Astrocyte (in vitro differentiated cells and primary cell): ENCODE data around the gene SYTL2.

Source experiments
- EZH2 ChIP-seq: IDR thresholded peaks from 2 replicates; pipeline ENCODE4 v1.6.1; 2012; ENCODE audit warnings: mild to moderate bottlenecking, low read length, inconsistent platforms; ENCODE audit not compliant: insufficient read depth
- TF ChIP-seq, protein P1 (sequence below): IDR thresholded peaks from 2 replicates; pipeline ENCODE4 v1.5.1; 2011; ENCODE audit warnings: low read depth, mild to moderate bottlenecking, inconsistent platforms, low read length, moderate library complexity; ENCODE audit not compliant: insufficient read depth

GRCh38 chr11:85768473-85769146, 42.3 kb downstream of the SYTL2 start:
- TF ChIP-seq, protein P1, sequence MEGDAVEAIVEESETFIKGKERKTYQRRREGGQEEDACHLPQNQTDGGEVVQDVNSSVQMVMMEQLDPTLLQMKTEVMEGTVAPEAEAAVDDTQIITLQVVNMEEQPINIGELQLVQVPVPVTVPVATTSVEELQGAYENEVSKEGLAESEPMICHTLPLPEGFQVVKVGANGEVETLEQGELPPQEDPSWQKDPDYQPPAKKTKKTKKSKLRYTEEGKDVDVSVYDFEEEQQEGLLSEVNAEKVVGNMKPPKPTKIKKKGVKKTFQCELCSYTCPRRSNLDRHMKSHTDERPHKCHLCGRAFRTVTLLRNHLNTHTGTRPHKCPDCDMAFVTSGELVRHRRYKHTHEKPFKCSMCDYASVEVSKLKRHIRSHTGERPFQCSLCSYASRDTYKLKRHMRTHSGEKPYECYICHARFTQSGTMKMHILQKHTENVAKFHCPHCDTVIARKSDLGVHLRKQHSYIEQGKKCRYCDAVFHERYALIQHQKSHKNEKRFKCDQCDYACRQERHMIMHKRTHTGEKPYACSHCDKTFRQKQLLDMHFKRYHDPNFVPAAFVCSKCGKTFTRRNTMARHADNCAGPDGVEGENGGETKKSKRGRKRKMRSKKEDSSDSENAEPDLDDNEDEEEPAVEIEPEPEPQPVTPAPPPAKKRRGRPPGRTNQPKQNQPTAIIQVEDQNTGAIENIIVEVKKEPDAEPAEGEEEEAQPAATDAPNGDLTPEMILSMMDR: no peak
- no peak for TF ChIP-seq EZH2
